GM12892 (cell line): ENCODE measurements around the gene LCE1C.

Source experiments
- POLR2A ChIP-seq: IDR thresholded peaks from 2 replicates; pipeline ENCODE4 v1.6.1; 2011; ENCODE audit warnings: low read depth, low read length, control low read depth
- TAF1 ChIP-seq: IDR thresholded peaks from 2 replicates; pipeline ENCODE4 v1.6.1; 2011; ENCODE audit warnings: low read depth, mild to moderate bottlenecking, control low read depth, low read length, borderline replicate concordance

GRCh38 chr1:152777510-152778137 lies 28.8 kb downstream of the LCE1C start:
- TF ChIP-seq POLR2A (no peak), TAF1 (no peak)
